ENCODE measurements around the gene FARP1.

FARP1 gene

GRCh38 chr13:98445340-98446233 is 302.7 kb downstream of the FARP1 start:
- Histone ChIP-seq H3K27me3 (ENCODE audit: low read length) (no peaks in the 10 kb centered on the region), H4K20me1 (ENCODE audit: low read depth, low read length) (no peaks in the 10 kb centered on the region), H3K9me2 (replicated peaks; ENCODE audit: insufficient read depth, low read length) (no peaks in the 10 kb centered on the region), H2AFZ (ENCODE audit: low read depth, low read length, severe bottlenecking) (peak overlapping the region; percentile 100), H3K4me2 (ENCODE audit: low read depth, low read length, poor library complexity, severe bottlenecking) (peak overlapping the region; percentile 45), H3K9me3 (ENCODE audit: insufficient read depth, low read length) (no peaks in the 10 kb centered on the region), H3K9ac (ENCODE audit: low read length) (peak overlapping the region; percentile 36; the same call in 1 of the 2 replicates), H3K79me2 (ENCODE audit: insufficient read depth, low read length) (no peaks in the 10 kb centered on the region), H3F3A (ENCODE audit: insufficient read depth) (no peaks in the 10 kb centered on the region), H3K4me3 (ENCODE audit: insufficient read depth, low read length, poor library complexity, severe bottlenecking) (no peak overlapping the region), H3K36me3 (ENCODE audit: low read length) (no peaks in the 10 kb centered on the region), H3K27ac (ENCODE audit: low read depth, low read length) (no peak overlapping the region)
- peak; percentile 71 for TF ChIP-seq CTCF (IDR thresholded peaks at IDR 0.05; ENCODE audit: insufficient read depth, low read length, poor library complexity, severe bottlenecking)
- TF ChIP-seq EZH2phosphoT487 (conservative IDR thresholded peaks at IDR 0.05; ENCODE audit: low read length), result no peak

GRCh38 chr13:98446234-98446621 is 303.3 kb downstream of the FARP1 start:
- TF ChIP-seq CTCF (IDR thresholded peaks at IDR 0.05; ENCODE audit: insufficient read depth, low read length, poor library complexity, severe bottlenecking) (no peak), EZH2phosphoT487 (conservative IDR thresholded peaks at IDR 0.05; ENCODE audit: low read length) (no peak)
- Histone ChIP-seq H3K36me3 (ENCODE audit: low read length) (no peaks in the 10 kb centered on the region), H3K4me2 (ENCODE audit: low read depth, low read length, poor library complexity, severe bottlenecking) (no peak overlapping the region), H4K20me1 (ENCODE audit: low read depth, low read length) (no peaks in the 10 kb centered on the region), H2AFZ (ENCODE audit: low read depth, low read length, severe bottlenecking) (no peak overlapping the region), H3K9me2 (replicated peaks; ENCODE audit: insufficient read depth, low read length) (no peaks in the 10 kb centered on the region), H3K27ac (ENCODE audit: low read depth, low read length) (no peak overlapping the region), H3K27me3 (ENCODE audit: low read length) (no peaks in the 10 kb centered on the region), H3K79me2 (ENCODE audit: insufficient read depth, low read length) (no peaks in the 10 kb centered on the region), H3K4me3 (ENCODE audit: insufficient read depth, low read length, poor library complexity, severe bottlenecking) (no peak overlapping the region), H3K9ac (ENCODE audit: low read length) (no peak overlapping the region), H3K9me3 (ENCODE audit: insufficient read depth, low read length) (no peaks in the 10 kb centered on the region), H3F3A (ENCODE audit: insufficient read depth) (no peaks in the 10 kb centered on the region)

GRCh38 chr13:98447130-98447529 is 304.2 kb downstream of the FARP1 start:
- no peaks in the 10 kb centered on the region for H4K20me1 ChIP-seq (ENCODE audit: low read depth, low read length)
- TF ChIP-seq CTCF (IDR thresholded peaks at IDR 0.05; ENCODE audit: insufficient read depth, low read length, poor library complexity, severe bottlenecking) (no peak), EZH2phosphoT487 (conservative IDR thresholded peaks at IDR 0.05; ENCODE audit: low read length) (no peak)
- H3F3A ChIP-seq (ENCODE audit: insufficient read depth), result no peaks in the 10 kb centered on the region
- H2AFZ ChIP-seq (ENCODE audit: low read depth, low read length, severe bottlenecking), result no peak overlapping the region
- no peaks in the 10 kb centered on the region for H3K9me2 ChIP-seq (replicated peaks; ENCODE audit: insufficient read depth, low read length)
- H3K4me2 ChIP-seq (ENCODE audit: low read depth, low read length, poor library complexity, severe bottlenecking), result no peak overlapping the region
- no peaks in the 10 kb centered on the region for H3K9me3 ChIP-seq (ENCODE audit: insufficient read depth, low read length)
- no peaks in the 10 kb centered on the region for H3K79me2 ChIP-seq (ENCODE audit: insufficient read depth, low read length)
- H3K27me3 ChIP-seq (ENCODE audit: low read length), result no peaks in the 10 kb centered on the region
- H3K36me3 ChIP-seq (ENCODE audit: low read length), result no peaks in the 10 kb centered on the region
- H3K4me3 ChIP-seq (ENCODE audit: insufficient read depth, low read length, poor library complexity, severe bottlenecking), result no peak overlapping the region
- H3K9ac ChIP-seq (ENCODE audit: low read length), result no peak overlapping the region
- no peak overlapping the region for H3K27ac ChIP-seq (ENCODE audit: low read depth, low read length)

Data from SU-DHL-6 (cell line).